Measurements from ENCODE around the gene MRPL58. TPM values are rescaled to one million over a fixed set of nuclear protein-coding genes. Genes with fewer than 3 reads are reported as not detected.
"Not testable (repeated sequence)": the region's sequence is repeated elsewhere in the genome, so short reads cannot be mapped to it uniquely, and the experiment has no call there.

MRPL58 gene
- total and polyA plus RNA-seq, 3 donors from 2014 or later: 20.9 to 38.1 (median 24.3) TPM

GRCh38 chr17:75019146-75019545 lies 6.7 kb downstream of the MRPL58 start:
- Histone ChIP-seq H3K27me3 (no peaks in the 10 kb centered on the region), H3K27ac (no peak overlapping the region), H3K4me3 (no peak overlapping the region), H3K36me3 (ENCODE audit: low read depth, missing control alignments) (no peaks in the 10 kb centered on the region), H3K4me1 (no peaks in the 10 kb centered on the region), H3K9me3 (no peaks in the 10 kb centered on the region)
- WGBS, 2 donors: 82% methylated on average over 5 of the region's 5 CpGs
- no peak for DNase-seq
- TF ChIP-seq CTCF (IDR thresholded peaks at IDR 0.05): no peak
- no peak for TF ChIP-seq POLR2A (IDR thresholded peaks at IDR 0.05)
- intact Hi-C loops (cut with DNase I; ENCODE audit: low total_unique reads): no loop called here

GRCh38 chr17:75019710-75020109 lies 7.2 kb downstream of the MRPL58 start:
- Histone ChIP-seq H3K4me3 (no peak overlapping the region), H3K4me1 (no peaks in the 10 kb centered on the region), H3K27ac (no peak overlapping the region), H3K36me3 (ENCODE audit: low read depth, missing control alignments) (no peaks in the 10 kb centered on the region), H3K27me3 (no peaks in the 10 kb centered on the region), H3K9me3 (no peaks in the 10 kb centered on the region)
- DNase-seq: no peak
- no peak for TF ChIP-seq CTCF (IDR thresholded peaks at IDR 0.05)
- TF ChIP-seq POLR2A (IDR thresholded peaks at IDR 0.05): no peak
- intact Hi-C loops (cut with DNase I; ENCODE audit: low total_unique reads): no loop called here
- 92 to 96% methylated on average over 3 of the region's 3 CpGs for WGBS, 2 donors

- DNase-seq: no peak
- intact Hi-C loops (cut with DNase I; ENCODE audit: low total_unique reads): no loop called here
- TF ChIP-seq POLR2A (IDR thresholded peaks at IDR 0.05) (no peak), CTCF (IDR thresholded peaks at IDR 0.05) (no peak)
- no peaks in the 10 kb centered on the region for H3K36me3 ChIP-seq (ENCODE audit: low read depth, missing control alignments)
- H3K27me3 ChIP-seq: no peaks in the 10 kb centered on the region
- H3K27ac ChIP-seq: no peak overlapping the region
- H3K4me1 ChIP-seq: no peaks in the 10 kb centered on the region
- H3K4me3 ChIP-seq: no peak overlapping the region
- no peaks in the 10 kb centered on the region for H3K9me3 ChIP-seq
- 93 to 94% methylated on average over 19 of the region's 19 CpGs for WGBS, 2 donors
Measured at GRCh38 chr17:75020331-75021110, 8.1 kb downstream of the MRPL58 start.

GRCh38 chr17:75024686-75025397 lies 12.4 kb downstream of the MRPL58 start:
- intact Hi-C loops (cut with DNase I; ENCODE audit: low total_unique reads): no loop called here
- TF ChIP-seq CTCF (IDR thresholded peaks at IDR 0.05): no peak
- no peak for TF ChIP-seq POLR2A (IDR thresholded peaks at IDR 0.05)
- no peak overlapping the region for H3K4me3 ChIP-seq
- no peaks in the 10 kb centered on the region for H3K27me3 ChIP-seq
- WGBS, 2 donors: 72 to 77% methylated on average over 10 of the region's 10 CpGs
- no peaks in the 10 kb centered on the region for H3K36me3 ChIP-seq (ENCODE audit: low read depth, missing control alignments)
- peak; percentile 59 for DNase-seq
- H3K27ac ChIP-seq: no peak overlapping the region
- H3K4me1 ChIP-seq: no peaks in the 10 kb centered on the region
- H3K9me3 ChIP-seq: no peaks in the 10 kb centered on the region

GRCh38 chr17:75025398-75025734 lies 12.9 kb downstream of the MRPL58 start:
- H3K27ac ChIP-seq; H3K27me3 ChIP-seq; DNase-seq; H3K36me3 ChIP-seq (ENCODE audit: low read depth, missing control alignments); H3K4me3 ChIP-seq; H3K4me1 ChIP-seq; intact Hi-C loops (cut with DNase I; ENCODE audit: low total_unique reads); H3K9me3 ChIP-seq: not testable (repeated sequence)
- WGBS, 2 donors: 83 to 87% methylated on average over 9 of the region's 9 CpGs

GRCh38 chr17:75026650-75027049 lies 14.2 kb downstream of the MRPL58 start:
- H3K9me3 ChIP-seq; intact Hi-C loops (cut with DNase I; ENCODE audit: low total_unique reads); H3K27me3 ChIP-seq; H3K4me3 ChIP-seq; H3K36me3 ChIP-seq (ENCODE audit: low read depth, missing control alignments); H3K27ac ChIP-seq; H3K4me1 ChIP-seq; DNase-seq: not testable (repeated sequence)
- WGBS, 2 donors: 83 to 97% methylated on average over 2 of the region's 2 CpGs

Data from testis (tissue), 3 donors.